Breast epithelium (tissue), 3 donors: ENCODE results near the gene DNAJA3.

Experiments
- POLR2A ChIP-seq: fragments of 450-650 bp; IDR thresholded peaks from one replicate; pipeline ENCODE4 v1.6.1; 2016; ENCODE audit warnings: antibody characterized with exemption, mild to moderate bottlenecking, moderate library complexity
- POLR2AphosphoS5 ChIP-seq, 3 donors: sonication (generic); formaldehyde crosslinking; IDR thresholded peaks; one replicate each; pipeline ENCODE4 v1.6.1; 2017; ENCODE audit warnings: antibody characterized with exemption in 3 of 3
- TF ChIP-seq, protein P1 (sequence below), 3 donors: fragments of 450-650 bp; IDR thresholded peaks; one replicate each; pipeline ENCODE4 v1.5.1; 2016 to 2017; ENCODE audit warnings: antibody characterized with exemption in 3 of 3, mild to moderate bottlenecking in 3 of 3, moderate library complexity in 3 of 3

DNA sequence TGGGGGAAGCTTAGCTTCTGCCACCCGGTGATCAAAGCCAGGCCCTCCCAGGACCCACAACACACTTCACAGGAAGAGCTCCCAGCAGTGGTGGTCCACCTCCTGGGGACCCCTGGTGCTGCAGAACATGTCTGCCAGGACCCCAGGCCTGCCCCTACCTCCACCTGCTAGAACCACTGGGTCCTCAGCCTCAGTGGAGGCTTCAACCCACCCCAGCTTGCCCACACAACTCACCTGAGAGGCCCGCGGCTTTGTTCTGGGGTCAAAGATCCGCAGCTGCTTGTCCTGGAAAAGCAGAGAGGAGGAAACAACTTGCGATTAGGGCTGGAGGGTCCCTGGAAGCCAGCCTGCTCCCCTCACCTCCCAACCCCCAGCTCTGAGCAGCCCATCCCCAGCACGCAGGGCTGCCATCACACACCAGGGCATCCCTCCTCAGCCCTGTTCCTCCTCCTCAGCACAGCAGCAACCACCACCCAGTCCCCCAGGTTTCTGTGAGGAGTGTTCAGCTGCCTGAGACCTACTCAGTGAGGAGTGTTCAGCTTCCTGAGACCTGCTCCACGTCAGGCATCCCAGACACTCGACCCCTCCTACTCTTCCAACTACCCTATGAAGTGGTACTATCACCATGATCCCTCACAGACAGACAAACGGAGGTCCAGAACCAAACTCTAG is 30.5 kb upstream of the DNAJA3 start:
- TF ChIP-seq, protein P1, sequence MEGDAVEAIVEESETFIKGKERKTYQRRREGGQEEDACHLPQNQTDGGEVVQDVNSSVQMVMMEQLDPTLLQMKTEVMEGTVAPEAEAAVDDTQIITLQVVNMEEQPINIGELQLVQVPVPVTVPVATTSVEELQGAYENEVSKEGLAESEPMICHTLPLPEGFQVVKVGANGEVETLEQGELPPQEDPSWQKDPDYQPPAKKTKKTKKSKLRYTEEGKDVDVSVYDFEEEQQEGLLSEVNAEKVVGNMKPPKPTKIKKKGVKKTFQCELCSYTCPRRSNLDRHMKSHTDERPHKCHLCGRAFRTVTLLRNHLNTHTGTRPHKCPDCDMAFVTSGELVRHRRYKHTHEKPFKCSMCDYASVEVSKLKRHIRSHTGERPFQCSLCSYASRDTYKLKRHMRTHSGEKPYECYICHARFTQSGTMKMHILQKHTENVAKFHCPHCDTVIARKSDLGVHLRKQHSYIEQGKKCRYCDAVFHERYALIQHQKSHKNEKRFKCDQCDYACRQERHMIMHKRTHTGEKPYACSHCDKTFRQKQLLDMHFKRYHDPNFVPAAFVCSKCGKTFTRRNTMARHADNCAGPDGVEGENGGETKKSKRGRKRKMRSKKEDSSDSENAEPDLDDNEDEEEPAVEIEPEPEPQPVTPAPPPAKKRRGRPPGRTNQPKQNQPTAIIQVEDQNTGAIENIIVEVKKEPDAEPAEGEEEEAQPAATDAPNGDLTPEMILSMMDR (IDR thresholded peaks at IDR 0.05), result no peak
- TF ChIP-seq POLR2AphosphoS5 (IDR thresholded peaks at IDR 0.05) (no peak), POLR2A (no peak)
